ENCODE data around the gene ERFL.

ERFL gene

GRCh38 chr19:41919948-41920712 is 8.1 kb downstream of the ERFL start:
- Histone ChIP-seq H3K27ac (no peak overlapping the region), H3K4me3 (IDR thresholded peaks at IDR 0.05; ENCODE audit: insufficient read depth, low read depth, low read length) (no peak overlapping the region), H3K4me1 (ENCODE audit: low read depth, poor library complexity, severe bottlenecking) (no peaks in the 10 kb centered on the region), H3K79me2 (ENCODE audit: insufficient read depth, low read depth) (no peaks in the 10 kb centered on the region), H3K36me3 (ENCODE audit: insufficient read depth) (no peaks in the 10 kb centered on the region), H2AFZ (ENCODE audit: low read depth) (no peak overlapping the region), H4K20me1 (ENCODE audit: insufficient read depth) (no peaks in the 10 kb centered on the region), H3K27me3 (ENCODE audit: insufficient read depth, low read depth) (peaks cover 64% of the 10 kb centered on the region), H3K9ac (no peak overlapping the region), H3K4me2 (no peak overlapping the region)
- TF ChIP-seq CTCF (conservative IDR thresholded peaks at IDR 0.05; ENCODE audit: low read depth, low read length): no peak

DNA sequence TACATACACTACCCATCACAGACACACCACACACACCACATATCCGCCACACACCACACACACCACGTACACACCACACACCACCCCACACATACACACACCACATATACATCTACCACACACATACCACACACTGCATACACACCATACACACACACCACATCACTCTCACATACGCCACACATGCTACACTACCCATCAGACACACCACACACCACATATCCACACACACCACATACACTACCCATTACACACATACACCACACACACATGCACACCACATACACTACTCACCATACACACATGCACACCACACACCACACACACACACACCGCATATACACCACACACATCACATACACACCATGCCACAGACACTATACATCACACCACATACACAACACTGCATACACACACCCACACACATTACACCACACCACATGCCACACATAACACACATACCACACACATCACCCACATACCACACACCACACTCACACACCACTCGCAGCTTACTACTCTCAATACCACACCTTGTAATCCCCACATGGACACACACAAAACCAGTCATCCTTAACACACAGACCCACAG is 9.5 kb downstream of the ERFL start:
- Histone ChIP-seq H3K79me2 (ENCODE audit: insufficient read depth, low read depth) (no peaks in the 10 kb centered on the region), H3K27ac (no peak overlapping the region), H3K4me2 (no peak overlapping the region), H3K27me3 (ENCODE audit: insufficient read depth, low read depth) (peaks cover 59% of the 10 kb centered on the region), H4K20me1 (ENCODE audit: insufficient read depth) (no peaks in the 10 kb centered on the region), H3K4me1 (ENCODE audit: low read depth, poor library complexity, severe bottlenecking) (no peaks in the 10 kb centered on the region), H3K4me3 (IDR thresholded peaks at IDR 0.05; ENCODE audit: insufficient read depth, low read depth, low read length) (no peak overlapping the region), H3K36me3 (ENCODE audit: insufficient read depth) (no peaks in the 10 kb centered on the region), H2AFZ (ENCODE audit: low read depth) (no peak overlapping the region), H3K9ac (no peak overlapping the region)
- TF ChIP-seq CTCF (conservative IDR thresholded peaks at IDR 0.05; ENCODE audit: low read depth, low read length): no peak

GRCh38 chr19:41918095-41918494 is 10.2 kb downstream of the ERFL start:
- no peak overlapping the region for H3K27ac ChIP-seq
- no peaks in the 10 kb centered on the region for H3K79me2 ChIP-seq (ENCODE audit: insufficient read depth, low read depth)
- no peaks in the 10 kb centered on the region for H4K20me1 ChIP-seq (ENCODE audit: insufficient read depth)
- H3K36me3 ChIP-seq (ENCODE audit: insufficient read depth): no peaks in the 10 kb centered on the region
- no peaks in the 10 kb centered on the region for H3K4me1 ChIP-seq (ENCODE audit: low read depth, poor library complexity, severe bottlenecking)
- H3K27me3 ChIP-seq (ENCODE audit: insufficient read depth, low read depth): peaks cover 62% of the 10 kb centered on the region
- no peak overlapping the region for H3K4me2 ChIP-seq
- TF ChIP-seq CTCF (conservative IDR thresholded peaks at IDR 0.05; ENCODE audit: low read depth, low read length): no peak
- H2AFZ ChIP-seq (ENCODE audit: low read depth): no peak overlapping the region
- H3K9ac ChIP-seq: no peak overlapping the region
- H3K4me3 ChIP-seq (IDR thresholded peaks at IDR 0.05; ENCODE audit: insufficient read depth, low read depth, low read length): no peak overlapping the region

- Histone ChIP-seq H3K4me3 (IDR thresholded peaks at IDR 0.05; ENCODE audit: insufficient read depth, low read depth, low read length) (no peak overlapping the region), H3K27me3 (ENCODE audit: insufficient read depth, low read depth) (peaks cover 58% of the 10 kb centered on the region), H3K79me2 (ENCODE audit: insufficient read depth, low read depth) (no peaks in the 10 kb centered on the region), H3K4me2 (no peak overlapping the region), H4K20me1 (ENCODE audit: insufficient read depth) (no peaks in the 10 kb centered on the region), H3K27ac (no peak overlapping the region), H3K36me3 (ENCODE audit: insufficient read depth) (no peaks in the 10 kb centered on the region), H2AFZ (ENCODE audit: low read depth) (no peak overlapping the region), H3K9ac (no peak overlapping the region), H3K4me1 (ENCODE audit: low read depth, poor library complexity, severe bottlenecking) (no peaks in the 10 kb centered on the region)
- TF ChIP-seq CTCF (conservative IDR thresholded peaks at IDR 0.05; ENCODE audit: low read depth, low read length): no peak
Measured at GRCh38 chr19:41917676-41918075, 10.6 kb downstream of the ERFL start.

Measured in KMS-11 (cell line).